OCI-LY7 (cell line): ENCODE results near the gene CAPN7. TPM values are rescaled to one million over a fixed set of nuclear protein-coding genes. Genes with fewer than 3 reads are reported as not detected.

Experiments used
- BruUV-seq: library from RNA; stranded (reverse); fragments of 400-500 nt; replicated peaks from 2 replicates; lab custom pipeline; 2021; lab: Mats Ljungman, UMichigan
- CTCF ChIA-PET: fragments of 300-600 bp; sonication (Branson Sonifier 250); formaldehyde crosslinking; loops from one replicate; lab custom pipeline; 2022; ENCODE audit warnings: antibody characterized with exemption; ENCODE audit not compliant: unreplicated experiment; lab: Charles Lee
- POLR2A ChIA-PET: fragments of 300-600 bp; sonication (Branson Sonifier 250); formaldehyde crosslinking; loops from one replicate; lab custom pipeline; 2022; ENCODE audit warnings: antibody characterized with exemption; lab: Charles Lee
- DNase-seq: peaks from one replicate; pipeline ENCODE4 v3.0.0-alpha.2; 2015; ENCODE audit warnings: low spot score
- H2AFZ ChIP-seq: fragments of 200-600 bp; sonication (generic), shearing (Covaris generic); 2 replicates; pipeline ENCODE4 v1.6.1; 2014; ENCODE audit warnings: mild to moderate bottlenecking, antibody characterized with exemption, low read length, moderate library complexity
- H3K27ac ChIP-seq: fragments of 200-600 bp; sonication (generic); 2 replicates; pipeline ENCODE4 v1.5.1; 2014; ENCODE audit warnings: mixed run types, low read depth, mild to moderate bottlenecking, moderate library complexity, low read length, inconsistent platforms; ENCODE audit not compliant: poor library complexity, severe bottlenecking
- H3K36me3 ChIP-seq: fragments of 200-600 bp; sonication (generic); 2 replicates; pipeline ENCODE4 v1.6.1; 2014; ENCODE audit warnings: mild to moderate bottlenecking, antibody characterized with exemption, low read length, moderate library complexity, mixed read lengths; ENCODE audit not compliant: insufficient read depth
- H3K4me1 ChIP-seq: fragments of 200-600 bp; sonication (generic); 2 replicates; pipeline ENCODE4 v1.5.1; 2014; ENCODE audit warnings: mild to moderate bottlenecking, low read length; ENCODE audit not compliant: insufficient read depth, poor library complexity, severe bottlenecking
- H3K4me2 ChIP-seq: fragments of 200-600 bp; sonication (generic); 2 replicates; pipeline ENCODE4 v1.6.1; 2014; ENCODE audit warnings: mild to moderate bottlenecking, low read length
- H3K4me3 ChIP-seq: fragments of 200-600 bp; sonication (generic); 2 replicates; pipeline ENCODE4 v1.5.1; 2014; ENCODE audit warnings: mild to moderate bottlenecking, low read depth, low read length; ENCODE audit not compliant: poor library complexity, severe bottlenecking
- H3K79me2 ChIP-seq: fragments of 200-600 bp; sonication (generic); 2 replicates; pipeline ENCODE4 v1.6.1; 2016; ENCODE audit warnings: low read depth, mild to moderate bottlenecking, low read length, moderate library complexity, mixed read lengths; ENCODE audit not compliant: insufficient read depth
- H3K9me2 ChIP-seq: fragments of 200-600 bp; sonication (generic); 2 replicates; pipeline ENCODE4 v1.6.1; 2016; ENCODE audit warnings: mild to moderate bottlenecking, low read length, mixed read lengths; ENCODE audit not compliant: insufficient read depth
- H3K9me3 ChIP-seq: fragments of 200-600 bp; sonication (generic); 2 replicates; pipeline ENCODE4 v1.6.1; 2014; ENCODE audit warnings: mild to moderate bottlenecking, mixed run types, low read length, mixed read lengths
- H4K20me1 ChIP-seq: fragments of 200-600 bp; sonication (generic); 2 replicates; pipeline ENCODE4 v1.6.1; 2014; ENCODE audit warnings: mild to moderate bottlenecking, antibody characterized with exemption, low read length, moderate library complexity, mixed read lengths; ENCODE audit not compliant: insufficient read depth
- EZH2phosphoT487 ChIP-seq: fragments of 200-600 bp; sonication (generic); IDR thresholded peaks from 2 replicates; pipeline ENCODE4 v1.6.1; 2018; ENCODE audit warnings: low read depth, borderline replicate concordance, mild to moderate bottlenecking, mixed run types, antibody characterized with exemption, low read length, moderate library complexity, mixed read lengths
- intact Hi-C: fragments of 100-400 bp; cut with micrococcal nuclease; formaldehyde crosslinking; loops from one replicate; pipeline ENCODE4 v1.10.0; 2022; ENCODE audit not compliant: unreplicated experiment
- total RNA-seq, 2 experiments: library from RNA; depleted of rRNA in 1 of 2; stranded (reverse); fragments of >200 nt in 1 of 2; shearing (Covaris generic) in 1 of 2; gene quantifications; 2 replicates each; pipeline ENCODE4 v1.2.3, GENCODE V29; 2014 to 2022
- TF ChIP-seq, protein P1 (sequence below): fragments of 200-600 bp; sonication (generic); conservative IDR thresholded peaks from 2 replicates; pipeline ENCODE4 v1.5.1; 2014; ENCODE audit warnings: mild to moderate bottlenecking, antibody characterized with exemption, low read length, moderate library complexity, mixed read lengths

CAPN7 gene
- total RNA-seq, 2 experiments from 2014 or later: 33.4 to 41.5 TPM

GRCh38 chr3:15300323-15301078 lies 94.5 kb downstream of the CAPN7 start:
- no TSS peak for BruUV-seq
- H3K4me1 ChIP-seq: peaks cover 11% of the 10 kb centered on the region
- intact Hi-C loops: no loop called here
- no peak overlapping the region for H2AFZ ChIP-seq
- peak overlapping the region; percentile 4; the same call in 1 of the 2 replicates for H3K4me2 ChIP-seq
- no peaks in the 10 kb centered on the region for H4K20me1 ChIP-seq
- no peak overlapping the region for H3K4me3 ChIP-seq
- no peaks in the 10 kb centered on the region for H3K9me3 ChIP-seq
- ChIA-PET CTCF (interaction anchor here (0.6 to 1.2 kb wide), 2 partner anchors 30 to 84 kb away, joined by 3 to 12 read pairs; no protein-coding TSS in a partner anchor), POLR2A (interaction anchor here (0.9 to 2.5 kb wide), 4 partner anchors 9 to 20 kb away, joined by 5 to 11 read pairs (median 8); no protein-coding TSS in a partner anchor)
- H3K27ac ChIP-seq: no peak overlapping the region
- TF ChIP-seq, protein P1, sequence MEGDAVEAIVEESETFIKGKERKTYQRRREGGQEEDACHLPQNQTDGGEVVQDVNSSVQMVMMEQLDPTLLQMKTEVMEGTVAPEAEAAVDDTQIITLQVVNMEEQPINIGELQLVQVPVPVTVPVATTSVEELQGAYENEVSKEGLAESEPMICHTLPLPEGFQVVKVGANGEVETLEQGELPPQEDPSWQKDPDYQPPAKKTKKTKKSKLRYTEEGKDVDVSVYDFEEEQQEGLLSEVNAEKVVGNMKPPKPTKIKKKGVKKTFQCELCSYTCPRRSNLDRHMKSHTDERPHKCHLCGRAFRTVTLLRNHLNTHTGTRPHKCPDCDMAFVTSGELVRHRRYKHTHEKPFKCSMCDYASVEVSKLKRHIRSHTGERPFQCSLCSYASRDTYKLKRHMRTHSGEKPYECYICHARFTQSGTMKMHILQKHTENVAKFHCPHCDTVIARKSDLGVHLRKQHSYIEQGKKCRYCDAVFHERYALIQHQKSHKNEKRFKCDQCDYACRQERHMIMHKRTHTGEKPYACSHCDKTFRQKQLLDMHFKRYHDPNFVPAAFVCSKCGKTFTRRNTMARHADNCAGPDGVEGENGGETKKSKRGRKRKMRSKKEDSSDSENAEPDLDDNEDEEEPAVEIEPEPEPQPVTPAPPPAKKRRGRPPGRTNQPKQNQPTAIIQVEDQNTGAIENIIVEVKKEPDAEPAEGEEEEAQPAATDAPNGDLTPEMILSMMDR: no peak
- no peak for TF ChIP-seq EZH2phosphoT487
- H3K9me2 ChIP-seq: no peaks in the 10 kb centered on the region
- no peak for DNase-seq
- H3K36me3 ChIP-seq: peaks cover 49% of the 10 kb centered on the region
- no peaks in the 10 kb centered on the region for H3K79me2 ChIP-seq

- no TSS peak for BruUV-seq
- no peak overlapping the region for H2AFZ ChIP-seq
- H3K36me3 ChIP-seq: peaks cover 40% of the 10 kb centered on the region; the same call in 1 of the 2 replicates
- POLR2A ChIA-PET: interaction anchor here (1.0 kb wide), 1 partner anchor 44 kb away, joined by 3 read pairs; no protein-coding TSS in a partner anchor
- CTCF ChIA-PET: no interaction called here
- H3K4me2 ChIP-seq: no peak overlapping the region
- H3K79me2 ChIP-seq: no peaks in the 10 kb centered on the region
- no peaks in the 10 kb centered on the region for H4K20me1 ChIP-seq
- TF ChIP-seq, protein P1: no peak
- no peak for TF ChIP-seq EZH2phosphoT487
- no peak overlapping the region for H3K27ac ChIP-seq
- no peak for DNase-seq
- intact Hi-C loops: no loop called here
- H3K4me3 ChIP-seq: no peak overlapping the region
- H3K4me1 ChIP-seq: peaks cover 8% of the 10 kb centered on the region
- H3K9me3 ChIP-seq: no peaks in the 10 kb centered on the region
- no peaks in the 10 kb centered on the region for H3K9me2 ChIP-seq
These were observed 95.7 kb downstream of the CAPN7 start for GRCh38 chr3:15301761-15302160.

Other genes with a start within 250 kb of the CAPN7 start
- gene MRPS25, start 140.9 kb upstream of the CAPN7 start, total RNA-seq (2014; rRNA removed; shearing (Covaris generic)): 44.5 and 53.6 TPM in 2 replicates
- 111 and 129 TPM in 2 replicates for gene MRPS25, start 140.9 kb upstream of the CAPN7 start, total RNA-seq (2022)
- 13.3 and 20.6 TPM in 2 replicates for gene RBSN, start 107.1 kb upstream of the CAPN7 start, total RNA-seq (2014; rRNA removed; shearing (Covaris generic))
- gene RBSN, start 107.1 kb upstream of the CAPN7 start, total RNA-seq (2022): 21.4 and 22.5 TPM in 2 replicates
- 15.1 and 15.7 TPM in 2 replicates for gene SH3BP5, start 126.3 kb downstream of the CAPN7 start, total RNA-seq (2014; rRNA removed; shearing (Covaris generic))
- gene SH3BP5, start 126.3 kb downstream of the CAPN7 start, total RNA-seq (2022): 24.8 and 31.3 TPM in 2 replicates
- 12.7 and 24.3 TPM in 2 replicates for gene METTL6, start 221.3 kb downstream of the CAPN7 start, total RNA-seq (2014; rRNA removed; shearing (Covaris generic))
- gene METTL6, start 221.3 kb downstream of the CAPN7 start, total RNA-seq (2022): 23.5 and 28.4 TPM in 2 replicates
- gene EAF1, start 221.4 kb downstream of the CAPN7 start, total RNA-seq (2014; rRNA removed; shearing (Covaris generic)): 18.0 and 23.8 TPM in 2 replicates
- gene EAF1, start 221.4 kb downstream of the CAPN7 start, total RNA-seq (2022): 21.6 and 24.1 TPM in 2 replicates